SH-SY5Y (cell line): ENCODE results near the gene NXT2.

Experiments
- GATA2 ChIP-seq: IDR thresholded peaks from 2 replicates; pipeline ENCODE4 v1.6.1; 2011; ENCODE audit warnings: mild to moderate bottlenecking, low read depth, low read length
- GATA3 ChIP-seq: IDR thresholded peaks from 2 replicates; pipeline ENCODE4 v1.6.1; 2011; ENCODE audit warnings: low read depth, mild to moderate bottlenecking, low read length, moderate library complexity

- TF ChIP-seq GATA2 (no peak), GATA3 (no peak)
Measured at GRCh38 chrX:109501176-109501575, 35.5 kb upstream of the NXT2 start.
